ENCODE data around the gene TRIM38.
"Not testable (repeated sequence)": the region's sequence is repeated elsewhere in the genome, so short reads cannot be mapped to it uniquely, and the experiment has no call there.

The TRIM38 gene

DNA sequence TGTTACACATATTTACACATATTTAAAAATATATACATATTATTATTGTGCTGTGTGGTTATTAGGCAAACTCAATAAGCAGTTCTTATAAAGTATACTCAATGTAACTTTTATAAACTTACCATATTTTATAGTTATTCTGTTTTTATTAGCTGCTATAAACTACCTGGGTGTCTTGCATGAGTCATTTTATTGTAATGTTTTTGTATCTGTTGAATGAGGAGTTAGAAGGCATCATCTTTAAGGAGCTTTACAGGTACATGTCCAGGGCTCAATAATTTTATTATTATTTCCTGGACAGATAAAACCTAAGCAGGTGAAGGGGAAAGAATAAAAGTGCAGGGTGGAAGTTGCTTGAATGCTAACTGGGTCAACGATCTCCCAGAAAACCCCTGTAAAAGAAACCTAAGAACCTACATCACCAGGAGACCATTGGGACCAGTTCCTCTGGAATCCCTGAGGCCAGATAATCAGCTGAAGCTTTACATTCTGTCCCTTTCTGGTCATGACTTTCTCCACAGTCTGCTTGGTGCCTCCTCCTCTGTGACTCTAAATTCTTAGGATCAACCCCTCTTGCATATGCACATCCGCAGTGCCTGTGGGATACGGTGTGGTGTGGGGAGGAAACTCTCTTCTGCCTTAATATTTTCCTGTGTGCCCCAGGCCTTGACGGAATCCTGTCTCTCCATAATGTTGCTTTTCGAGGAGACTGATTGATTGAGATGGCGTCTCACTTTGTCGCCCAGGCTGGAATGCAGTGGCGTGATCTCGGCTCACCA, 38.0 kb downstream of the TRIM38 start:
- Histone ChIP-seq H3K27me3 (ENCODE audit: control insufficient read depth in 5 of 5, insufficient read depth in 4 of 5, low read length in 5 of 5) (no peaks in the 10 kb centered on the region), H3K4me3 (ENCODE audit: low read depth in 1 of 5, low read length in 5 of 5) (no peak overlapping the region), H3K27ac (ENCODE audit: low read depth, low read length) (no peak overlapping the region), H3K36me3 (ENCODE audit: control insufficient read depth in 5 of 5, insufficient read depth in 5 of 5, low read length in 5 of 5) (peaks cover 3 to 29% (median 17%) of the 10 kb centered on the region in 5 donors), H3K9ac (ENCODE audit: low read length in 5 of 5) (no peak overlapping the region), H3K4me1 (ENCODE audit: control insufficient read depth in 5 of 5, insufficient read depth in 5 of 5, low read length in 5 of 5) (no peaks in the 10 kb centered on the region), H3K9me3 (ENCODE audit: control insufficient read depth in 5 of 5, low read length in 5 of 5) (no peaks in the 10 kb centered on the region)

DNA sequence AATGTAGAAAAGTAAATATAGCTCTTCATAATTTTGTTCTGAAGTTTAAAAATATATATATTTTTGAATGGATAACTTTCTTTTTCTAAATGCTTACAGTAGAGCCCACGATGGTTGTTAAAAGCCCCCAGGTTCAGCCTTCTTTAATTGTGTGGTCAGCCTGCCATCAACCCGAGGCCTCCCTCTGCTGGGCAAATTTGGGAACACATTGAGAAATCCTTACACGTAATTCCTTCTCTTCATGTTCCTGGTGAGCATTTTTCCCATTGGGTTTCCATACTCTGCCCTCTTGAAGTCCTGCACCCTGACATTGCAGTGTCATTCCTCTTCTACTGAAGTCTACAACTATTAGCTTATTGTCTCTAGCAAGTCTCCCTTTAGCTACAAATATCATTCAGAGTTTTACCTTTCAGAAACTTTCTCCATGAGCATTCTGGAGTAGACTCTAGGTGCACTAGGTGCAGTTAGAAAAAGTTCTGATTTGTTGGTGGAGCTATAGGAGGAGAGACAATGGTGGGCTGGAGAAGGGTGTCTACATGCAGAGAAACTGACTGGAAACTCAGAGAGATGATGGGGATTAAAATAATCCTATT, 40.6 kb downstream of the TRIM38 start:
- no peaks in the 10 kb centered on the region for H3K4me1 ChIP-seq (ENCODE audit: control insufficient read depth in 5 of 5, insufficient read depth in 5 of 5, low read length in 5 of 5)
- H3K4me3 ChIP-seq (ENCODE audit: low read depth in 1 of 5, low read length in 5 of 5), result no peak overlapping the region
- peaks cover 3 to 23% (median 14%) of the 10 kb centered on the region in 5 donors for H3K36me3 ChIP-seq (ENCODE audit: control insufficient read depth in 5 of 5, insufficient read depth in 5 of 5, low read length in 5 of 5)
- H3K27me3 ChIP-seq (ENCODE audit: control insufficient read depth in 5 of 5, insufficient read depth in 4 of 5, low read length in 5 of 5), result no peaks in the 10 kb centered on the region
- no peaks in the 10 kb centered on the region for H3K9me3 ChIP-seq (ENCODE audit: control insufficient read depth in 5 of 5, low read length in 5 of 5)
- H3K9ac ChIP-seq (ENCODE audit: low read length in 5 of 5), result no peak overlapping the region
- no peak overlapping the region for H3K27ac ChIP-seq (ENCODE audit: low read depth, low read length)

DNA sequence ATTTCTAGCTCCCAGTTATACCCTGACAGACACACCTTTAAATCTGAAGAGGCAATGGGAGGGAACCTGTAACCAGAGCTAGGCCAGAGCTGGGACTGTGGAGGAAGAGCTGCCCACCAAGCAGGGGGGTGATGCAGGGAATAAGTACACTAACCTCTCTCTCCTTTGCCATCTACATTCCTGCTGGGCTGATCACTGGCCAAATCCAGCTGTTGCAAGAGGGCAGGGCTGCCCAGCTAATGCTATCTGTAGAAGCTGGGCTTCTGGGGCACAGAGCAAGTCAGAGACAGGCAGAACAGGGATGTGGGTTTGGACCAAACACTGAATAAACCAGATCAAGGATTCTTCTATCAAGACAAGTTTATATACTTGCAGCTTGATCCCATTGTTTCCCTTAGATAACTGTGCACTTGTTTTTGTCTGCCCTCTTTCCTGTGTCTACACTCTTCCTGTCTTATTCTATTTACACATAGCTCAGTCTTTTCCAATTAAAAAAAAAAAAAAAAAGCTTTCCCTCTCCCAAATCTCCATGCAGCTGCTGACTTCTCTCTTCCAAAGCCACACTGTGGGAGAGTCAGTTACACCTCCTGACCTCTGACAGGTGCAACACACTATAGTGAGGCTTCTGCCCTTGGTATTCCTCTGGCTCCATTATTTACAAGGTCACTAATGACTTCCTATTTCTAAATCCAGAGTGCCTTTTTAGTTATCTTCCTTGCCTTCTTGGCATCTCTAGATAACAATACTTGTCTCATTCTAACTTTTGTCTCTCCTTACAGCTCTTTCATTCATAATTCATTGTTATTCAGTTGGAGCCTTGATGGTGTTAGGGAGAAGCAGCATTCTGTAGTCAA, 43.7 kb downstream of the TRIM38 start:
- H3K4me1 ChIP-seq (ENCODE audit: control insufficient read depth in 5 of 5, insufficient read depth in 5 of 5, low read length in 5 of 5), result no peaks in the 10 kb centered on the region
- H3K27ac ChIP-seq (ENCODE audit: low read depth, low read length), result no peak overlapping the region
- H3K9ac ChIP-seq (ENCODE audit: low read length in 5 of 5), result no peak overlapping the region
- no peak overlapping the region for H3K4me3 ChIP-seq (ENCODE audit: low read depth in 1 of 5, low read length in 5 of 5)
- no peaks in the 10 kb centered on the region for H3K9me3 ChIP-seq (ENCODE audit: control insufficient read depth in 5 of 5, low read length in 5 of 5)
- no peaks in the 10 kb centered on the region for H3K27me3 ChIP-seq (ENCODE audit: control insufficient read depth in 5 of 5, insufficient read depth in 4 of 5, low read length in 5 of 5)
- peaks cover 0 to 6% (median 0%) of the 10 kb centered on the region in 5 donors for H3K36me3 ChIP-seq (ENCODE audit: control insufficient read depth in 5 of 5, insufficient read depth in 5 of 5, low read length in 5 of 5)

DNA sequence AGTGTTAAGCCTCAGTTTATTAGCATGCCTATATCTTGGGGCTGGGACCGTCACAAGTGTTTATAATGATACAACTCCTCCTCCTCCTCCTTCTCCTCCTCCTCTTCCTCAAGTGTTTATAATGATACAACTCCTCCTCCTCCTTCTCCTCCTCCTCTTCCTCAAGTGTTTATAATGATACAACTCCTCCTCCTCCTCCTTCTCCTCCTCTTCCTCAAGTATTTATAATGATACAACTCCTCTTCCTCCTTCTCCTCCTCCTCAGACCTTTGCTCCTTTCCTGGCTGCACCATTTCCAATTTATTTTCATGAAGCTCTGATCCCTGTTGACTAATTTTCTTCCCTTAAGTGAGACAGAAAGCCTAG, 44.3 kb downstream of the TRIM38 start:
- not testable (repeated sequence) for H3K9ac ChIP-seq (ENCODE audit: low read length in 5 of 5); H3K27me3 ChIP-seq (ENCODE audit: control insufficient read depth in 5 of 5, insufficient read depth in 4 of 5, low read length in 5 of 5); H3K4me1 ChIP-seq (ENCODE audit: control insufficient read depth in 5 of 5, insufficient read depth in 5 of 5, low read length in 5 of 5); H3K27ac ChIP-seq (ENCODE audit: low read depth, low read length); H3K36me3 ChIP-seq (ENCODE audit: control insufficient read depth in 5 of 5, insufficient read depth in 5 of 5, low read length in 5 of 5); H3K4me3 ChIP-seq (ENCODE audit: low read depth in 1 of 5, low read length in 5 of 5); H3K9me3 ChIP-seq (ENCODE audit: control insufficient read depth in 5 of 5, low read length in 5 of 5)

DNA sequence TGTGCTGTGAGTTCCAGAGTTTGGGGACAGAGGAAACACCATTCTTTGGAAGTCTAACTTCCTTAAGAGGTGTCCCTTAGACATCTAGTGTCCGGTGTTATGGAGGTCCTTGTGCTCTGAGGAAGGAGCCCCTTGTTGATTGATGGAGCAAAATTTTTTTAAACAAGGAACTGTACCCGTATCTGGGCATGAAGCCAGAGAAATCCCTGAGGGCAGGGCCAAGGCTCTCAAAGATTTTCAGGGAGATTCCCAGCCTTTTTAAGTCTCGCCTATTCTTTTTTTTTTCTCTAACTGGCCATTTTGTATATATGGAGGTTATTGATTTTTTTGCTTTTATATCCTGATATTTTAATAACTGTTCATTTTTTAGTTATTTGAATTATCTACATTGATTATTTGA, 45.9 kb downstream of the TRIM38 start:
- Histone ChIP-seq H3K36me3 (ENCODE audit: control insufficient read depth in 5 of 5, insufficient read depth in 5 of 5, low read length in 5 of 5) (peaks cover 0 to 4% (median 0%) of the 10 kb centered on the region in 5 donors), H3K27ac (ENCODE audit: low read depth, low read length) (no peak overlapping the region), H3K9me3 (ENCODE audit: control insufficient read depth in 5 of 5, low read length in 5 of 5) (no peaks in the 10 kb centered on the region), H3K4me1 (ENCODE audit: control insufficient read depth in 5 of 5, insufficient read depth in 5 of 5, low read length in 5 of 5) (no peaks in the 10 kb centered on the region), H3K4me3 (ENCODE audit: low read depth in 1 of 5, low read length in 5 of 5) (no peak overlapping the region), H3K27me3 (ENCODE audit: control insufficient read depth in 5 of 5, insufficient read depth in 4 of 5, low read length in 5 of 5) (no peaks in the 10 kb centered on the region), H3K9ac (ENCODE audit: low read length in 5 of 5) (no peak overlapping the region)

DNA sequence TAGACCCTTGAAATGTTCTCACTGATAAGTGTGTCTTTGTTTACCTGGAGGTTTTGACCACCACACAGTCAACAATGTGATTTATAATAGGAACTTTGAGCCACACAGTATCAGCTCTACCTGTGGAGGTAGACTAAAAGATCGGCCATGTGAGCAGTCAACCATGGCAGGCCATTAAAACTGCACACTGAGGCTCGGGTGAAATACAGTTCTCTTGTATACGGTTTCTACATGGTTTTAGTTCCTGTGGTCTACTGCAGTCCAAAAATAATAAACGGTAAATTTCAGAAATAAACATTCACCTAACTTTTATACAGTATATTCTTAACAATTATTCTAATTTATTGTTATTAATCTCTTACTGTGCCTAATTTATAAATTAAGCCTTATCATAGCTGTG, 47.2 kb downstream of the TRIM38 start:
- Histone ChIP-seq H3K9ac (ENCODE audit: low read length in 5 of 5) (no peak overlapping the region), H3K9me3 (ENCODE audit: control insufficient read depth in 5 of 5, low read length in 5 of 5) (no peaks in the 10 kb centered on the region), H3K4me1 (ENCODE audit: control insufficient read depth in 5 of 5, insufficient read depth in 5 of 5, low read length in 5 of 5) (no peaks in the 10 kb centered on the region), H3K27me3 (ENCODE audit: control insufficient read depth in 5 of 5, insufficient read depth in 4 of 5, low read length in 5 of 5) (no peaks in the 10 kb centered on the region), H3K4me3 (ENCODE audit: low read depth in 1 of 5, low read length in 5 of 5) (no peak overlapping the region), H3K27ac (ENCODE audit: low read depth, low read length) (no peak overlapping the region), H3K36me3 (ENCODE audit: control insufficient read depth in 5 of 5, insufficient read depth in 5 of 5, low read length in 5 of 5) (peaks cover 0 to under 1% (median 0%) of the 10 kb centered on the region in 5 donors)

DNA sequence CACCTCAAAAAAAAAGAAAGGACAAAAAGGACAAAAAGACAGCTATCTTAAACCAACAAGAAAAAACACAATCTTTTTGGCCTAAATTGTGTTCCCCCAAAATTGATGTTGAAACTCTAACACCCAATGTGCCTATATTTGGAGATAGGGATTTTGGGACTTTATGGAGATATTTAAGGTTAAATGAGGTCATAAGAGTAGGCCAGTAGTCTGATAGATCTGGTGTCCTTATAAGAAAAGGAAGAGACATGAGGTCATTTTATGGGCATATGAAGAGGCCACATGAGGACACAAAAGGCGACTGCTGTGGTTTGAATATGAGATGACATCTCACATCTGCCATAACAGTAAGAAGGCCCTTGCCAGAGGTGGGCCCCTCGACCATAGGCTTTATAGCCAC, 49.5 kb downstream of the TRIM38 start:
- Histone ChIP-seq H3K4me3 (ENCODE audit: low read depth in 1 of 5, low read length in 5 of 5) (no peak overlapping the region), H3K27ac (ENCODE audit: low read depth, low read length) (no peak overlapping the region), H3K27me3 (ENCODE audit: control insufficient read depth in 5 of 5, insufficient read depth in 4 of 5, low read length in 5 of 5) (no peaks in the 10 kb centered on the region), H3K4me1 (ENCODE audit: control insufficient read depth in 5 of 5, insufficient read depth in 5 of 5, low read length in 5 of 5) (peaks cover 0 to 14% (median 11%) of the 10 kb centered on the region in 5 donors), H3K9me3 (ENCODE audit: control insufficient read depth in 5 of 5, low read length in 5 of 5) (no peaks in the 10 kb centered on the region), H3K36me3 (ENCODE audit: control insufficient read depth in 5 of 5, insufficient read depth in 5 of 5, low read length in 5 of 5) (no peaks in the 10 kb centered on the region), H3K9ac (ENCODE audit: low read length in 5 of 5) (no peak overlapping the region)

DNA sequence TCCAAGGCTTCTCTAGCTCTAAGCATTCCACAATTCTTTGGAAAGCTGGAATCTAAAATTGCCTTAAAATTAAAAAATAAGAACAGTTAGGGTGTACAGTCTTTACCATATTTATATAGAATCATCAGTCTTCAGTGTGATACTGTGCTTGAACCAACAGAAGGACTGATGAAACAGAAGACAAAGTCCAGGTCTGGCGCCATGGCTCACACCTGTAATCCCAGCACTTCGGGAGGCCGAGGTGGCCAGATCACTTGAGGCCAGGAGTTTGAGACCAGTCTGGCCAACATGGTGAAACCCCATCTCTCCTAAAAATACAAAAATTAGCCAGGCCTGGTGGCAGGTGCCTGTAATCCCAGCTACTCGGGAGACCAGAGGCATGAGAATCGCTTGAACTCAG, 51.8 kb downstream of the TRIM38 start:
- not testable (repeated sequence) for H3K27ac ChIP-seq (ENCODE audit: low read depth, low read length); H3K36me3 ChIP-seq (ENCODE audit: control insufficient read depth in 5 of 5, insufficient read depth in 5 of 5, low read length in 5 of 5); H3K4me3 ChIP-seq (ENCODE audit: low read depth in 1 of 5, low read length in 5 of 5); H3K9me3 ChIP-seq (ENCODE audit: control insufficient read depth in 5 of 5, low read length in 5 of 5); H3K9ac ChIP-seq (ENCODE audit: low read length in 5 of 5); H3K27me3 ChIP-seq (ENCODE audit: control insufficient read depth in 5 of 5, insufficient read depth in 4 of 5, low read length in 5 of 5)
- peaks cover 0 to 24% (median 19%) of the 10 kb centered on the region in 5 donors for H3K4me1 ChIP-seq (ENCODE audit: control insufficient read depth in 5 of 5, insufficient read depth in 5 of 5, low read length in 5 of 5)

DNA sequence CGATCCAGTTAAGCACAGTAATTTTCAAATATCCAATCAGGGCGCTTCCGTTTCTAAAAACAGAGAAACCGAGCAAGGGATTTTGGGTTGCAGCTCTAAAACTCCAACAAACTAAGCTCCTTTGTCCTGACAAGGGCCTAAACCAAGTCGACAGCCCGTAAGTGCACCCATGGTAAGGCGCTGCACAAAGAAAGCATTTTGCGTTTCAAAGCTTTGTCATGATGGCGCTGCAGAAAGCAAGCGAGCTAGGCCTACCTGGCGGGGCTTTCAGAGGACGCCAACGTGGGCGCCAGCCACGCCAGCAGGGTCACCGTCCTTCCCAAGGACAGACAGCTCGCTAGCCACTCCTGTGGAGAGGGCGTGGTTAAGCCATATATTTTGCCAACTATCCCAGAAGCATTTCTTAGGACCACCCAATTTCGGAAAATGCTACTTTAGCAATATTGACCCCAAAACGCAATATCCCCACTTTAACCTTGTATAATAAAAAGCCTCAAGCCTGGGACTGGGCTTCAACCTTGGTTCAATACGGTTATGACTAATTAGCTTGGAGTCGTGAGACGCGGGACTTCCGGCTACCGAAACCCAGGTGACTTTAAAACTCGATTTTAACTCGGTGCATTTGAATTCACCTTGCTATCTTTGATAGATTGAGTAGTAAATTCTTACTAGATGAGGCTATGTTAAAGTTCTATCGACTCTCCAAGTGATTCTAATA, 53.8 kb downstream of the TRIM38 start:
- Histone ChIP-seq H3K4me1 (ENCODE audit: control insufficient read depth in 5 of 5, insufficient read depth in 5 of 5, low read length in 5 of 5) (peaks cover 0 to 41% (median 29%) of the 10 kb centered on the region in 5 donors), H3K27me3 (ENCODE audit: control insufficient read depth in 5 of 5, insufficient read depth in 4 of 5, low read length in 5 of 5) (no peaks in the 10 kb centered on the region), H3K9me3 (ENCODE audit: control insufficient read depth in 5 of 5, low read length in 5 of 5) (no peaks in the 10 kb centered on the region), H3K9ac (ENCODE audit: low read length in 5 of 5) (peak overlapping the region in 1 of 5 donors; percentile 40), H3K4me3 (ENCODE audit: low read depth in 1 of 5, low read length in 5 of 5) (peak overlapping the region; percentile 56 to 77 (median 63)), H3K27ac (ENCODE audit: low read depth, low read length) (no peak overlapping the region), H3K36me3 (ENCODE audit: control insufficient read depth in 5 of 5, insufficient read depth in 5 of 5, low read length in 5 of 5) (no peaks in the 10 kb centered on the region)
